CD4-positive, alpha-beta T cell (primary cell): ENCODE data around the gene WNK2. TPM values are rescaled to one million over a fixed set of nuclear protein-coding genes. Genes with fewer than 3 reads are reported as not detected.

Experiments used
- ATAC-seq: fragments of 200-7000 bp; cut with Tn5 transposase; one replicate; pipeline ENCODE4 v1.10.0; 2022; ENCODE audit warnings: mild to moderate bottlenecking; ENCODE audit not compliant: poor library complexity
- CTCF ChIA-PET: fragments of 350-600 bp; sonication (Branson Sonifier 250); formaldehyde crosslinking; loops from one replicate; lab custom pipeline; 2021; ENCODE audit warnings: antibody characterized with exemption, inconsistent platforms; lab: Charles Lee
- POLR2A ChIA-PET: fragments of 350-600 bp; sonication (Branson Sonifier 250); formaldehyde crosslinking; loops from one replicate; lab custom pipeline; 2021; ENCODE audit warnings: antibody characterized with exemption, inconsistent platforms; lab: Charles Lee
- DNase-seq, 14 experiments: peaks; one replicate each; pipeline ENCODE4 v3.0.0-alpha.2; 2013 to 2020; ENCODE audit warnings: mixed read lengths in 2 of 14
- H3K27ac ChIP-seq, 2 donors: one replicate each; pipeline versions ENCODE4 v1.5.1 to v1.7.0; 2013; ENCODE audit warnings: low read length in 2 of 2, low read depth in 1 of 2, mild to moderate bottlenecking in 1 of 2
- H3K27me3 ChIP-seq, 2 experiments: 1 replicate in 1 of 2; 2 replicates in 1 of 2; pipeline versions ENCODE4 v1.6.1 to v1.7.0; 2013; ENCODE audit warnings: low read length in 2 of 2, control low read depth in 1 of 2, mild to moderate bottlenecking in 1 of 2, moderate library complexity in 1 of 2; ENCODE audit not compliant: insufficient read depth in 2 of 2, control insufficient read depth in 1 of 2
- H3K36me3 ChIP-seq: one replicate; pipeline ENCODE4 v1.6.1; 2013; ENCODE audit warnings: low read length, control low read depth; ENCODE audit not compliant: insufficient read depth
- H3K4me1 ChIP-seq: one replicate; pipeline ENCODE4 v1.6.1; 2013; ENCODE audit warnings: low read length, control low read depth; ENCODE audit not compliant: insufficient read depth
- H3K4me3 ChIP-seq: one replicate; pipeline ENCODE4 v1.5.1; 2013; ENCODE audit warnings: mild to moderate bottlenecking, low read length, moderate library complexity
- H3K9me3 ChIP-seq, 2 experiments: 1 replicate in 1 of 2; 2 replicates in 1 of 2; pipeline versions ENCODE4 v1.6.1 to v1.7.0; 2013; ENCODE audit warnings: low read length in 2 of 2, mild to moderate bottlenecking in 2 of 2, control low read depth in 1 of 2, moderate library complexity in 1 of 2; ENCODE audit not compliant: control insufficient read depth in 1 of 2, insufficient read depth in 1 of 2
- H3K27ac Mint-ChIP-seq: one replicate; pipeline ENCODE4 v1.8.0; 2020; ENCODE audit warnings: mixed read lengths
- H3K27me3 Mint-ChIP-seq: one replicate; pipeline ENCODE4 v1.8.0; 2021; ENCODE audit warnings: mixed read lengths
- H3K36me3 Mint-ChIP-seq: one replicate; pipeline ENCODE4 v1.8.0; 2021; ENCODE audit warnings: low read depth, mixed read lengths
- H3K4me1 Mint-ChIP-seq: one replicate; pipeline ENCODE4 v1.8.0; 2021; ENCODE audit warnings: low read depth, mixed read lengths
- H3K4me3 Mint-ChIP-seq: one replicate; pipeline ENCODE4 v1.8.0; 2020; ENCODE audit warnings: mild to moderate bottlenecking, mixed read lengths
- H3K9me3 Mint-ChIP-seq: one replicate; pipeline ENCODE4 v1.8.0; 2020; ENCODE audit warnings: mixed read lengths
- intact Hi-C, 2 experiments: fragments of 100-400 bp; cut with DNase I in 1 of 2; cut with micrococcal nuclease in 1 of 2; formaldehyde crosslinking; loops; one replicate each; pipeline versions ENCODE4 v1.15.1 to v1.9.0; 2023 to 2025; cut with DNase I, micrococcal nuclease
- total RNA-seq, 174 experiments: library from RNA in 2 of 174; stranded (reverse) in 2 of 174; gene quantifications; one replicate each; pipeline ENCODE4 v1.2.3 and lab custom pipeline; 2021 to 2026
- TF ChIP-seq, protein P1 (sequence below): fragments of 200-600 bp; IDR thresholded peaks from one replicate; pipeline ENCODE4 v1.8.0; 2022; ENCODE audit warnings: antibody characterized with exemption, mild to moderate bottlenecking

Gene WNK2
- total RNA-seq, 2 experiments from 2014 or later: 0.19 to 0.22 TPM

DNA sequence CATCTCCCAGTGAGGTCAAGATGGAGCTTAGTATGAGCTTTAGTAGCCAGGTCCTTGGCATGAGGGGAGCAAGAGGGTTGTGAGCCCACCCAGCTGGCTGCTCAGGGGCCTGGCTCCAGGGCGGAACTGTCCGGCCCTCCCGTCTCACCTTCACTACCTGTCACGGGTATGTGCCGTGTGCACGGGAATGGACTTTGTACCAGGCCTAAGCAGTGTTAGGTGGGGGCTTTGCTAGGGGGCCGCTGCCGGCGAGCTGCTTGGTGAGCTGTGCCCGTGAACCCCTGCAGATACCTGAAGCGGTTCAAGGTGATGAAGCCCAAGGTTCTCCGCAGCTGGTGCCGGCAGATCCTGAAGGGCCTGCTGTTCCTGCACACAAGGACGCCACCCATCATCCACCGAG lies 46.7 kb downstream of the WNK2 start:
- Mint-ChIP-seq H3K27me3 (peaks cover 4% of the 10 kb centered on the region), H3K27ac (no peak overlapping the region), H3K9me3 (no peaks in the 10 kb centered on the region), H3K36me3 (no peaks in the 10 kb centered on the region), H3K4me3 (no peak overlapping the region), H3K4me1 (no peaks in the 10 kb centered on the region)
- Histone ChIP-seq H3K4me3 (no peak overlapping the region), H3K36me3 (no peaks in the 10 kb centered on the region), H3K9me3 (peaks cover 0 to 11% of the 10 kb centered on the region in 2 experiments), H3K27ac (no peak overlapping the region), H3K27me3 (peaks cover 9 to 18% of the 10 kb centered on the region in 2 experiments), H3K4me1 (no peaks in the 10 kb centered on the region)
- intact Hi-C loops: no loop called here
- TF ChIP-seq, protein P1, sequence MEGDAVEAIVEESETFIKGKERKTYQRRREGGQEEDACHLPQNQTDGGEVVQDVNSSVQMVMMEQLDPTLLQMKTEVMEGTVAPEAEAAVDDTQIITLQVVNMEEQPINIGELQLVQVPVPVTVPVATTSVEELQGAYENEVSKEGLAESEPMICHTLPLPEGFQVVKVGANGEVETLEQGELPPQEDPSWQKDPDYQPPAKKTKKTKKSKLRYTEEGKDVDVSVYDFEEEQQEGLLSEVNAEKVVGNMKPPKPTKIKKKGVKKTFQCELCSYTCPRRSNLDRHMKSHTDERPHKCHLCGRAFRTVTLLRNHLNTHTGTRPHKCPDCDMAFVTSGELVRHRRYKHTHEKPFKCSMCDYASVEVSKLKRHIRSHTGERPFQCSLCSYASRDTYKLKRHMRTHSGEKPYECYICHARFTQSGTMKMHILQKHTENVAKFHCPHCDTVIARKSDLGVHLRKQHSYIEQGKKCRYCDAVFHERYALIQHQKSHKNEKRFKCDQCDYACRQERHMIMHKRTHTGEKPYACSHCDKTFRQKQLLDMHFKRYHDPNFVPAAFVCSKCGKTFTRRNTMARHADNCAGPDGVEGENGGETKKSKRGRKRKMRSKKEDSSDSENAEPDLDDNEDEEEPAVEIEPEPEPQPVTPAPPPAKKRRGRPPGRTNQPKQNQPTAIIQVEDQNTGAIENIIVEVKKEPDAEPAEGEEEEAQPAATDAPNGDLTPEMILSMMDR: no peak
- DNase-seq (no peak), ATAC-seq (no peak)
- ChIA-PET POLR2A (no interaction called here), CTCF (no interaction called here)

DNA sequence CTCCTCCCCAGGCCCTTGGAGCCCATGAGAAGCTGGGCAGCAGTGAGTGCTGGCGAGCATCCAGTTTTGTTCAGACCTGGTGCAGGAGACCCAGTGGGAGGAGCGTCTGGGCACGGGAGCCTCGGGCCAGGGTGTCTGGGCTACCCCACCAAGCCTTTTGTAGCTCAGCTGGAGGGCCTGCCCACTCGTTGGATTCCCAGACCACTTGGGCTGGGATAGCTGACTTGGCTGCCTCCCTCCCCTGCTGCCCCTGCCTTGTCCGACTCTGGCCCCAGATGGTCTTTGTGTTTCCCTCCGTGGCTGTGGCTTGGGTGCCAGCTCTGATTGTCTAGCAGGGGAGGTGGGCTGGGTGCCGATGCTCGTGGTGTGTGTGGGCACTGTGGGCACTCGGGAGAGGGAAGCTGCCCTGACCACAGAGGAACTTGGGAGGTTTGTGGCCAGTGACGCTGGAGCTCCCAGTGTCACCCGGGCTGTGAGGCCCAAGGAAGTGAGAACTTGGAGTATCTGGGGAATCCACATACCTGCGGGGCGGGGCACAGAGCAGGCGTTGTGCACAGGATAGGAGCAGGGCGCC lies 47.3 kb downstream of the WNK2 start:
- Histone ChIP-seq H3K27ac (no peak overlapping the region), H3K9me3 (peaks cover 0 to 18% of the 10 kb centered on the region in 2 experiments), H3K4me3 (no peak overlapping the region), H3K4me1 (no peaks in the 10 kb centered on the region), H3K27me3 (peaks cover 9 to 18% of the 10 kb centered on the region in 2 experiments), H3K36me3 (no peaks in the 10 kb centered on the region)
- Mint-ChIP-seq H3K4me1 (no peaks in the 10 kb centered on the region), H3K4me3 (no peak overlapping the region), H3K36me3 (no peaks in the 10 kb centered on the region), H3K9me3 (no peaks in the 10 kb centered on the region), H3K27me3 (peaks cover 4% of the 10 kb centered on the region), H3K27ac (no peak overlapping the region)
- DNase-seq (peak in 2 of 14 experiments; percentile 37 to 48), ATAC-seq (no peak)
- TF ChIP-seq, protein P1: no peak
- POLR2A ChIA-PET: no interaction called here
- CTCF ChIA-PET: no interaction called here
- intact Hi-C loops: no loop called here

GRCh38 chr9:93231716-93232115 lies 47.8 kb downstream of the WNK2 start:
- Mint-ChIP-seq H3K27me3 (peaks cover 4% of the 10 kb centered on the region), H3K4me3 (no peak overlapping the region), H3K27ac (no peak overlapping the region), H3K4me1 (no peaks in the 10 kb centered on the region), H3K9me3 (no peaks in the 10 kb centered on the region), H3K36me3 (no peaks in the 10 kb centered on the region)
- ChIA-PET POLR2A (no interaction called here), CTCF (no interaction called here)
- H3K27ac ChIP-seq: no peak overlapping the region
- ATAC-seq (no peak), DNase-seq (no peak)
- TF ChIP-seq, protein P1: no peak
- no peak overlapping the region for H3K4me3 ChIP-seq
- no peaks in the 10 kb centered on the region for H3K4me1 ChIP-seq
- peaks cover 0 to 23% of the 10 kb centered on the region in 2 experiments for H3K9me3 ChIP-seq
- H3K27me3 ChIP-seq: peaks cover 9 to 18% of the 10 kb centered on the region in 2 experiments
- H3K36me3 ChIP-seq: no peaks in the 10 kb centered on the region
- intact Hi-C loops: no loop called here
